Stomach (tissue), 4 donors: ENCODE results near the gene MNT.

Source experiments
- EP300 ChIP-seq: sonication (generic); formaldehyde crosslinking; IDR thresholded peaks from one replicate; pipeline ENCODE4 v1.6.1; 2017; ENCODE audit warnings: antibody characterized with exemption
- POLR2A ChIP-seq, 4 donors: fragments of 450-650 bp; IDR thresholded peaks; one replicate each; pipeline ENCODE4 v1.6.1; 2016; ENCODE audit warnings: antibody characterized with exemption in 4 of 4, control low read depth in 2 of 4, mild to moderate bottlenecking in 1 of 4, moderate library complexity in 1 of 4
- TF ChIP-seq, protein P1 (sequence below), 7 experiments: fragments of 450-650 bp in 4 of 7; fragments of 200-600 bp in 3 of 7; sonication (generic) in 3 of 7; IDR thresholded peaks; one replicate each; pipeline ENCODE4 v1.5.1; 2016 to 2019; ENCODE audit warnings: antibody characterized with exemption in 7 of 7, control low read depth in 2 of 7, mild to moderate bottlenecking in 1 of 7

DNA sequence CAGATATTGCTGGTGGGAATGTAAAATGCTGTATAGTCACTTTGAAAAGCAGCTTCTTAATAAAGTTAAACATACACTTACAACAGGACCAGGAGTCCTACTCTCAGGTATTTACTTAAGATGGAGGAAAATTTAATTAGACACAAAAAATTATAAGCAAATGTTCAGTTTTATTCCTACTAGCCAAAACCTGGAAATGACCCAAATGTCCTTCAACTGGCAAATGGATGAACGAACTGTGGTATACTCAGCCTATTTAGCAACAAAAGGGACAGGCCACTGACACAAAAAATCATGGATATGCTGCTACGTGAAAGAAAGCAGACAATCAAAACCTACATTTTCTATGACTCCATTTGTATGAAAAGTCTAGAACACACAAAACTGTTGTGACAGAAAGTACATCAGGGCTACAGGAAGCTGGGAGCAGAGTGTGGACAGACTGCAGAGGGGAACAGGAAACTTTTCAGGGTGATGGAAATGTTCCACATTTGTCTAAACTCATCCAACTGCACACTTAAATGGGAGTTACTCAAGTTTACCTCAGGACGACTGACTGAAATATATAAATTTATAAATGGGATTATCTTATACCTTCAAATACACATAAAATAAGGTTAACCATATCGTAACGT is 49.3 kb upstream of the MNT start:
- TF ChIP-seq POLR2A (IDR thresholded peaks at IDR 0.05) = no peak
- TF ChIP-seq EP300 = no peak
- TF ChIP-seq, protein P1, sequence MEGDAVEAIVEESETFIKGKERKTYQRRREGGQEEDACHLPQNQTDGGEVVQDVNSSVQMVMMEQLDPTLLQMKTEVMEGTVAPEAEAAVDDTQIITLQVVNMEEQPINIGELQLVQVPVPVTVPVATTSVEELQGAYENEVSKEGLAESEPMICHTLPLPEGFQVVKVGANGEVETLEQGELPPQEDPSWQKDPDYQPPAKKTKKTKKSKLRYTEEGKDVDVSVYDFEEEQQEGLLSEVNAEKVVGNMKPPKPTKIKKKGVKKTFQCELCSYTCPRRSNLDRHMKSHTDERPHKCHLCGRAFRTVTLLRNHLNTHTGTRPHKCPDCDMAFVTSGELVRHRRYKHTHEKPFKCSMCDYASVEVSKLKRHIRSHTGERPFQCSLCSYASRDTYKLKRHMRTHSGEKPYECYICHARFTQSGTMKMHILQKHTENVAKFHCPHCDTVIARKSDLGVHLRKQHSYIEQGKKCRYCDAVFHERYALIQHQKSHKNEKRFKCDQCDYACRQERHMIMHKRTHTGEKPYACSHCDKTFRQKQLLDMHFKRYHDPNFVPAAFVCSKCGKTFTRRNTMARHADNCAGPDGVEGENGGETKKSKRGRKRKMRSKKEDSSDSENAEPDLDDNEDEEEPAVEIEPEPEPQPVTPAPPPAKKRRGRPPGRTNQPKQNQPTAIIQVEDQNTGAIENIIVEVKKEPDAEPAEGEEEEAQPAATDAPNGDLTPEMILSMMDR (IDR thresholded peaks at IDR 0.05) = no peak
